Measurements from ENCODE around the gene PWWP2B.
A peak's percentile ranks its signal among the peaks of the same experiment; 100 is the strongest.

PWWP2B gene

DNA sequence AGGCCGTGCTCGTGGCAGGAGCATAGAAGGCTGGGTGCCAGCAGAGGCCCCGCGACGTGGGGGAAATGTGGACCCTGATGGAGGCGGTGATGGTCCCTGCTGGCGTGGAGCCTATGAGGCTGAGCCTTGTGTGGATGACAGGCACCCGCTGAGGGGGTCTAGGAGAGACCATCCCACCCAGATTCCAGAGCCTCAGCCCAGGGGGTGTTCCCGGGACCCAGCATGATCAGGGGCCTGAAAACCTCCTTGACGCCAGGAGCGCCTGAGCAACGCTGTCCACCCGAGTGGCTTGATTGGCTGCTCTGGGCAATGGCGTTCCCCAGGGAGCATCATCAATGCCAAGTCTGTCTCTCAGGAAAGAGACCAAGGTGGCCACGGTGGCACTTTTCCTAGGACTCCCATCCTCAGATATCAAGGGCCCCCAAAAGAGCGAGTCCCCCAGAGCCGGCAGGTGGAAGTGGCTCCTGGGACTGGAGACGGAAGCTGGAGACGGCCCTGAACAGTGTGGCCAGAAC, 61.1 kb downstream of the PWWP2B start:
- Mint-ChIP-seq H3K4me1 (peaks cover 8% of the 10 kb centered on the region), H3K27me3 (peaks cover 13% of the 10 kb centered on the region), H3K4me3 (no peak overlapping the region), H3K9me3 (no peaks in the 10 kb centered on the region), H3K27ac (no peak overlapping the region), H3K36me3 (no peaks in the 10 kb centered on the region)
- ATAC-seq, result no peak

GRCh38 chr10:132458586-132459300, 61.7 kb downstream of the PWWP2B start:
- Mint-ChIP-seq H3K4me3 (no peak overlapping the region), H3K27me3 (peaks cover 13% of the 10 kb centered on the region), H3K36me3 (no peaks in the 10 kb centered on the region), H3K27ac (no peak overlapping the region), H3K9me3 (no peaks in the 10 kb centered on the region), H3K4me1 (peaks cover 8% of the 10 kb centered on the region)
- ATAC-seq, result peak; percentile 68

- H3K27ac Mint-ChIP-seq, result no peak overlapping the region
- peaks cover 13% of the 10 kb centered on the region for H3K27me3 Mint-ChIP-seq
- H3K36me3 Mint-ChIP-seq, result no peaks in the 10 kb centered on the region
- no peak overlapping the region for H3K4me3 Mint-ChIP-seq
- peaks cover 8% of the 10 kb centered on the region for H3K4me1 Mint-ChIP-seq
- no peak for ATAC-seq
- H3K9me3 Mint-ChIP-seq, result no peaks in the 10 kb centered on the region
Measured at GRCh38 chr10:132459301-132460003, 62.5 kb downstream of the PWWP2B start.

DNA sequence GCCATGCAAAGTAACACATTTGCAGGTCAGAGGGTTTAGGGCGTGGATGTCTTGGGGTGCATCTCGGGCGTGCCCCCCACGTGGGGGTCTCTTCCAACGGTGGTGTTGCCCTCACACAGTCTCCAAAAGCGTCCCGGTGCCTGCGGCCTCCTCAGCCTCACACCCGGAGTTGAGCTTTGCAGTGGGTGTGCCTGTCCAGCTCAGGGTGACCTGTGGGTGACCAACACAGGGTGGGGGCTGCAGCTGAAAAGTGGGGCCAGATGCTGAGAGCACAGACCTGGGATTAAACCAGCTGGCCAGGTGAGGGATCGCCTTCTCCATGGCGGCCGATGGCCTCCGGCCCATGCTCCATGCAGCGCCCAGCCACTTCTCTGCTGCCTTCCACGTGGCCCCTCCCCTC, 63.1 kb downstream of the PWWP2B start:
- Mint-ChIP-seq H3K27ac (no peak overlapping the region), H3K4me3 (no peak overlapping the region), H3K9me3 (no peaks in the 10 kb centered on the region), H3K4me1 (peaks cover 8% of the 10 kb centered on the region), H3K36me3 (no peaks in the 10 kb centered on the region), H3K27me3 (peaks cover 13% of the 10 kb centered on the region)
- ATAC-seq, result no peak

- H3K9me3 Mint-ChIP-seq, result no peaks in the 10 kb centered on the region
- ATAC-seq, result no peak
Measured at GRCh38 chr10:132460691-132461090, 63.7 kb downstream of the PWWP2B start.

DNA sequence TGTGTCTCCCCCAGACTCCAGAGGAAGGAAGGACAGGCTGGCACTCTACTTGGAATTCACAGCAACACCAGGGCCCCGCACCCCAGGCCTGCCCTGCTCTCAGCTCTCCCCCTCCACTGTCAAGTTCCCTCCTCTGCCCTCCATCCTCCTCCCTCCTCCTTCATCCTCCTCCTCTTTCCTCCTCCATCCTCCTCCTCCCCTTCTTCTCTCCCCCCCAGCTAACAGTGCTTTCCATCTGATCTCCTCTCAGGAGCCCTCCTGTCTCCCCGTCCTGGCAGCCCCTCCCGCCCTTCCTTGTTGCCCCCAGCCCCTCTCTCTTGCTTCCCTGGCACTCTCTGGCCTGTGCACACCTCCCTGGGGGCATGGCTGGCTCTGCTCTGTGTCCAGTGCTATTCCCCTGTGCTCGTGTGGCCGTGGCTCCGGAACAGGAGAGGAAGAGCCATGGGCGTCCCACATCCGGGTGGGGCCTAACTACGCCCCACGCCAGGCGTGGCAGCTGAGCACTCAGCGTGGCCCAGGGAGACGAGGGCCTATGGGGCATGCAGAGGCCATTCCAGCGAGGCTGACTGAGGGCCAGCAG, 64.2 kb downstream of the PWWP2B start:
- H3K4me1 Mint-ChIP-seq, result peaks cover 8% of the 10 kb centered on the region
- ATAC-seq, result no peak

More at GRCh38 chr10:132460691-132461090, 63.7 kb downstream of the PWWP2B start:
- Mint-ChIP-seq H3K4me3 (no peak overlapping the region), H3K27me3 (peaks cover 13% of the 10 kb centered on the region), H3K36me3 (no peaks in the 10 kb centered on the region), H3K4me1 (peaks cover 8% of the 10 kb centered on the region), H3K27ac (no peak overlapping the region)

GRCh38 chr10:132461683-132462231, 64.8 kb downstream of the PWWP2B start:
- Mint-ChIP-seq H3K27me3 (peaks cover 13% of the 10 kb centered on the region), H3K27ac (no peak overlapping the region), H3K36me3 (no peaks in the 10 kb centered on the region), H3K4me3 (no peak overlapping the region), H3K9me3 (no peaks in the 10 kb centered on the region), H3K4me1 (peaks cover 8% of the 10 kb centered on the region)
- ATAC-seq, result no peak

More for the DNA sequence above, 64.2 kb downstream of the PWWP2B start:
- H3K27me3 Mint-ChIP-seq, result peaks cover 13% of the 10 kb centered on the region
- no peaks in the 10 kb centered on the region for H3K9me3 Mint-ChIP-seq
- H3K36me3 Mint-ChIP-seq, result no peaks in the 10 kb centered on the region
- no peak overlapping the region for H3K27ac Mint-ChIP-seq
- no peak overlapping the region for H3K4me3 Mint-ChIP-seq

DNA sequence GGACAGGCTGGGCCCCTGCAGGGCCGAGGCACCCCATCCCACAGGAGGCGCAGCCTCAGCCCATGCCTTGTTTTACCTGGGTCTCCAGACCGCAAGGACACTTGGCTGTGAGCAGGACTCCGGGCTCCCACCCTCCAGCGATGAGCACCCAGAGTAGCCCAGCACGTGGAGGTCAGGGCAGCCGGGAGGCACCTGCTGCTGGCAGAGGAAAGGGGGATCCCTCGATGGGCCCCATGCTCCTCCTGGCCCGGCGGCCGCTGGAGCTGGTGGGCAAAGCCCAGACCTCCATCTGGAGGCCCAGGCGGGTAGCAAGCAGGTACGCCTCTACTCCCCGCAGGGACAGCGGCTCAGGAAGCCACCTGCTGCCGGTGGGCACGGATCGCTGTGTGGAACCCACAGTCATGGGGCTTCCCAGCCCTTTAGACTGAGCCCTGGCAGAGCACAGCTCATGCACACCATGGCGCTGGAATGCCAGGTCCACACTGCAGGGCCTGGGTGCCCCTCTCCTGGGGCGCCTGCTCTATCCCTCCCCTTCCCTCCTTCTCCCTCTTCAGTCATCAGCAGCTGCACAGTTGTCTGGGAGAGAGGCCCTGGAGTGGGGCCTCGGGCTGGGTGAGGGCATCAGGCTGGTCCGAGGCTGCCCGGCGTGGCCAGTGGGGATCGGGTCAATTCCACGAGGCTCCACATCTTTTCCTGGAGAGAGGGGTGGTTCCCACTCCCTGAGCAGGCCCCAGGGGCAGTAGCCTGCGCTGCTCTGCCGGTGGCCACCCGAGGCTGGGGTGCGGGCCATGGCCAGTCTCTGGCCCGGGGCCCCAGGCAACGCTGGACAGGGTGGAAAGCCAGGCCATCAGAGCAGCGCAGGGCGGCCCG, 65.7 kb downstream of the PWWP2B start:
- Mint-ChIP-seq H3K36me3 (no peaks in the 10 kb centered on the region), H3K9me3 (no peaks in the 10 kb centered on the region), H3K4me1 (peaks cover 8% of the 10 kb centered on the region), H3K27ac (no peak overlapping the region), H3K4me3 (no peak overlapping the region), H3K27me3 (peaks cover 13% of the 10 kb centered on the region)
- no peak for ATAC-seq

DNA sequence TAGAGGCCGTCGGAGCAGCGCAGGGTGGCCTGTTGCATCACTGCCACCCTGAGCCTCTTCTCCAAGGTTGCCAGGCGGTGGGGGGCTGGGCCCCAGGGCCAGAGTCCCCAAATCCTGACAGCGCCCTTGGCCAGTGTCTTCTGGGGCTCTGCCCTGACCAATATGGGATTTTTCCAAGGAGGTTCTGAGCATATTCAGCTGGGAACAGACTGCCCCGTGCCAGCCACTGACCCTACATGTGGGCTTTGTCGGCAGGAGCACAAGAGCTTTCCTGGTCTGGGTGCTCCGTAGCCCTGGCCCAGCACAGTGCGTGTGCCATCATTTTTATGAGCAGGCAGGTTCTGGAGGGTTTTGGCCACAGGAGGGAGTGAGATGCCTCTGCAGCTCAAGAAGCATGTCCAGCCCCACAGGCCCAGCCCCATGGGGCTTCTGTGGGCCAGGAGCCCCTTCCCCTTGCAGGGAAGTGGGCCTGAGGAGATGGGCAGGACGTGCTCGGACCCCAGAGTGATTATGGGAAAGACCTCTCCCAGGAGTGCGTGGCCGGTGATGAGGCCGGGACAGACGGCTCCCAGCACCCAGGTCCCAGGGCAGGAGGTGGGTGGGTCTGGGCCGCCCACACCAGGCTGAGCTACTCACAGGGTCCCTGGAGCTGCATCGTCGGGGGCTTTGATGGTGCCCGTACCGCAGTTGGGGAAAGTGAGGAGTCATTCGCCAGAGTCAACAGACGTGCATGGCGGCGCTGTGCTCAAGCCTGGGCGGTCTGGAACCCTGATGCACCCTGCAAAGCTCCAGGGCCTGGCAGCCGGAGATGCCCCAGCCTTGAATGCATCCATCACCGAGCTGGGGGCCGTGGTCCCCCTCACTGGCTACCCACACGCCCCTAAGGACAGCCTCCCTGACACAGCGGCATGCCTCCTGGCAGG, 66.6 kb downstream of the PWWP2B start:
- no peak overlapping the region for H3K27ac Mint-ChIP-seq
- ATAC-seq, result no peak
- H3K4me3 Mint-ChIP-seq, result no peak overlapping the region
- no peaks in the 10 kb centered on the region for H3K9me3 Mint-ChIP-seq
- H3K27me3 Mint-ChIP-seq, result peaks cover 13% of the 10 kb centered on the region
- no peaks in the 10 kb centered on the region for H3K36me3 Mint-ChIP-seq
- H3K4me1 Mint-ChIP-seq, result peaks cover 4% of the 10 kb centered on the region

DNA sequence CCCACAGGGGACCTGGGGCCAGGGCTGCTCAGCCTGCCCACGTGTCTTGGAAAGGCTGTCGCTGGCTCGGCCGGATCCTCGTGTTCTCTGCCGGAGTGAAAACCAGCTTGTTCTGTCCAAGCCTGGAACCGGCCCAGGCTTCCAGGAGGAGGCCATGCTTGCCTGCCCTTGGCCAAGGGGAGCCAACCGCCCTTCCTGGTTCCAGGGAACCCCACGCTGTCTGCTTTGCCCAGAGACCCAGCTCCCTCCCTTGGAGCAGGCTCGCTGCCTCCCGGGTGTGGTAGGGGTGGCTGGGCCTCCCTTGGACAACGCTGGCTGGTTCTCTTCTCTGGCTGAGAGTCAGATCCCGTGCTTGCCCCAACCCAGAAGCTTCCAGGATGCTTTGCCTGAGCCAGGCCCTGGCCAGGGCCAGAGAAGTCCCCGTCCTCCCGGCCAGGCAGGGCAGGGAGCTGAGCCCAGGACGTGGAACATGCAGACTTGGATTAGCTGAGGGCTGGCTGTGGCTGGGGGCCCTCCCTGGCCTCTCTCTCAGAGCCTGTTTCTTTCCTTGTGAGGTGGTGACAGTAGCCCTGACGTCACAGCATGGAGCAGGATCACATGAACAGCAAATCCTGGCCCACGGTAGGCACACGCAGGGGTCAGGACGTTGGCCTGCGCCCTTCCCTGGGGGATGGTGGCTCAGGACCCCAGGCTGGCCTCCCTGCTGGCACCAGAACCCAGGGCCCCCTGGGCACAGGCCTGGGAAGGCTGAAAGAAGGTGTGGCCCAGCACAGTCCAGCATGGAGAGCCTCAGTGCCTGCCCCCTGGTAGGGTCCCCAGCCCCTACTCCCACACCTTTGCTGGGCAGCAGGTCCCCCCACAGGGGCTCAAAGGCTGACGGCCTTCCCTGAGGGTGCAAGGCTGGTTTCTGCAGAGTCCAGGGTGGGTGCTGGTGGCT, 67.5 kb downstream of the PWWP2B start:
- Mint-ChIP-seq H3K4me1 (peaks cover 5% of the 10 kb centered on the region), H3K4me3 (no peak overlapping the region), H3K36me3 (no peaks in the 10 kb centered on the region), H3K9me3 (no peaks in the 10 kb centered on the region), H3K27ac (no peak overlapping the region), H3K27me3 (peaks cover 21% of the 10 kb centered on the region)
- ATAC-seq, result no peak

DNA sequence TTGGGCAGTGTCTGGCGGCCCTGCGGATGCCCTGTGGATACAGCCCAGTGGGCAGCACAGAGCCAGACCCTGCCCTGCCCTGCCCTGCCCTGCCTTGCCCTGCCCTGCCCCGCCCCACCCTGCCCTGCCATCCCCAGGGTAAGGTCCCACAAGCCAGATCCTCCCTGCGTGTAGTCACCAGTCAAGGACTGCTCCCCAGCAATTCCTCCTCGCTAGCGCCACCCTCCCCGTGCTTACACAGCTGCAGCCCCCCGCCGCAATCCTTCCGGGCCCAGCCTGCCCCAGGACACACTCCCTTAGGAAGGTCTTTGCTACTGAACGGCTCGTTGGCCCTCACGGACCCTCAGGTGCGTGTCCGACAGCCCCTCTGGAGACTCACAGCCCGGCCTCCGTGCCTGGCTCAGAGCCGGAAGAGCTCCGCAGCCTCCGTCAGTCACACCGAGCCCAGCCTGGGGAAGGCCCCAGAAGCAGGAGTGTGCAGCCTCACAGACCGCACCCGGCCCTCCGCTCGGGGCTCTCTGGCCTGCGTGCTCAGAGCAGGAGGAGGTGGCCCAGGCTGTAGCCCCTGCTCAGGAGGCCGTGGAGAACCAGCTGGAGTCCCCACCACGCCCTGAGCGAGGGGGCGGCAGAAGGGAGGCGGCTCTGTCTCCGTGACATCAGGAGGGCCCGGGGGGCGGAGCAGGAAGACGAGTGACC, 68.3 kb downstream of the PWWP2B start:
- no peak overlapping the region for H3K4me3 Mint-ChIP-seq
- H3K9me3 Mint-ChIP-seq, result no peaks in the 10 kb centered on the region
- peaks cover 10% of the 10 kb centered on the region for H3K4me1 Mint-ChIP-seq
- peaks cover 27% of the 10 kb centered on the region for H3K27me3 Mint-ChIP-seq
- no peaks in the 10 kb centered on the region for H3K36me3 Mint-ChIP-seq
- H3K27ac Mint-ChIP-seq, result no peak overlapping the region
- ATAC-seq, result no peak

DNA sequence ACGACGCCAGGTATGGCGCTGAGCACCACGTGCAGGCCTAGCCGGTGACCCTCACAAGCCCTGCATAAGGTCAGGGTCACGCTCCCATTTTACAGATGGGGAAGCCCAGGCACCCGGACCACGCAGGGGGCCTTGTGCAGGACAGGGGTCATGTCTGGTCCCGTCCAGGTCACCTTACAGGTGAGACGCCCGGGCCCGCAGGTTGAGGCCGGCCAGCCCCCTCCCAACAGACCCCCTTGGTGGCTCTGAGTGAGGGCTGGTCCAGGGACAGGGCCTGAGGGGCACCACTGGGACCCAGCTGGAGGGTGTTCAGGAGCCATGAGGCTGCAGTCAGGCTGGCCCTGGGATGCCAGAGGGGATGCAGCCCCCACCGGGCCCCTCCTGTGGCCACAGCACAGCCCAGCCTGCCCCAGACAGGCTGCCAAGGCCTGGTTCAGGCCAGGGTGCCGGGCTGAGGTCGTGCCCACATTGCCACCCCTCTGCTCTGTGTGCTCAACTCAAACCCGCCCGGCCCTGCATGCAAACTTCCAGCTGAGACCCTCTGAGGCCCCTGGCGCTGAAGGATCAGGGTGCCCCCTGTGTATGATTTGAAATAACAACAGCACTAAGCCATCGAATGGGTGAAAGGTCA, 69.0 kb downstream of the PWWP2B start:
- Mint-ChIP-seq H3K9me3 (peaks cover 4% of the 10 kb centered on the region), H3K27me3 (peaks cover 25% of the 10 kb centered on the region), H3K4me1 (peaks cover 16% of the 10 kb centered on the region), H3K36me3 (no peaks in the 10 kb centered on the region), H3K27ac (no peak overlapping the region), H3K4me3 (no peak overlapping the region)
- ATAC-seq, result no peak
